Adrenal gland (tissue), 12 donors: Measurements from ENCODE around the gene ZNF215. TPM values are rescaled to one million over a fixed set of nuclear protein-coding genes. Genes with fewer than 3 reads are reported as not detected.

Experiments used
- DNase-seq, 7 donors: peaks; one replicate each; pipeline ENCODE4 v3.0.0-alpha.2; 2019 to 2020
- H3K27ac ChIP-seq, 5 donors: fragments of 200-600 bp; sonication (generic) in 4 of 5; 1 replicate in 3 of 5; 2 replicates in 2 of 5; pipeline versions ENCODE4 v1.5.1 to v1.8.0; 2016 to 2020; ENCODE audit warnings: mild to moderate bottlenecking in 1 of 5
- H3K27me3 ChIP-seq: fragments of 200-600 bp; 2 replicates; pipeline ENCODE4 v1.8.0; 2021
- H3K36me3 ChIP-seq, 2 donors: fragments of 200-600 bp; replicated peaks in 1 of 2; 1 replicate in 1 of 2; 2 replicates in 1 of 2; pipeline versions ENCODE4 v1.5.1 to v1.8.0; 2018 to 2022
- H3K4me1 ChIP-seq, 2 donors: fragments of 200-600 bp; replicated peaks in 1 of 2; 1 replicate in 1 of 2; 2 replicates in 1 of 2; pipeline versions ENCODE4 v1.5.1 to v1.8.0; 2018 to 2021
- H3K4me3 ChIP-seq, 4 donors: fragments of 200-600 bp; sonication (generic) in 3 of 4; one replicate each; pipeline ENCODE4 v1.5.1; 2016 to 2018
- H3K9me3 ChIP-seq, 3 donors: fragments of 200-600 bp; sonication (generic) in 1 of 3; replicated peaks in 1 of 3; 1 replicate in 2 of 3; 2 replicates in 1 of 3; pipeline versions ENCODE4 v1.5.1 to v1.8.0; 2016 to 2021
- POLR2A ChIP-seq, 2 donors: fragments of 450-650 bp; IDR thresholded peaks; one replicate each; pipeline ENCODE4 v1.6.1; 2017; ENCODE audit warnings: antibody characterized with exemption in 2 of 2, mild to moderate bottlenecking in 2 of 2, moderate library complexity in 1 of 2
- WGBS, 4 donors: extraction: QIAGEN DNeasy Blood & Tissue Kit in 2 of 4; methylation state at CpG; one replicate each; pipeline versions ENCODE4 v1.1.5 to v1.1.7; 2013 to 2017; 5-methylcytosine and 5-hydroxymethylcytosine counted together
- intact Hi-C, 2 donors: fragments of 100-400 bp; cut with DNase I; formaldehyde crosslinking; loops; one replicate each; pipeline versions ENCODE4 v1.14.1 to v1.15.0; 2022 to 2023
- polyA plus RNA-seq, 3 donors: library from polyadenylated mRNA; stranded (reverse); fragments of 200-250 nt in 2 of 3; fragments of 350-450 nt in 1 of 3; fragmentation: Illumina TruSeq in 1 of 3; extraction: RNeasy Lipid Tissue Mini Kit (QIAGEN cat#74804) in 1 of 3; gene quantifications; one replicate each; pipeline ENCODE4 v1.2.3, GENCODE V29; 2013 to 2014
- total RNA-seq, 9 donors: library from RNA; depleted of rRNA in 4 of 9; stranded (reverse); fragments of >200 nt in 4 of 9; fragments of 120-200 nt in 1 of 9; fragmentation: NEBNext Ultra II Directional in 1 of 9; extraction: Animal tissue kit (Norgen Biotek cat#: 25700) in 1 of 9; gene quantifications; one replicate each; pipeline versions ENCODE4 v1.1.0 to v1.2.4, GENCODE V29; 2013 to 2023
- TF ChIP-seq, protein P1 (sequence below), 6 experiments: fragments of 450-650 bp in 4 of 6; fragments of 200-600 bp in 2 of 6; sonication (generic) in 1 of 6; IDR thresholded peaks; 1 replicate in 5 of 6; 2 replicates in 1 of 6; pipeline versions ENCODE4 v1.5.1 to v1.8.0; 2016 to 2021; ENCODE audit warnings: antibody characterized with exemption in 6 of 6, mild to moderate bottlenecking in 2 of 6, moderate library complexity in 1 of 6
- donor health status: healthy with polysubstance abuse.
- donor health status: Bipolar disorder and iron deficiency.
- donor health status: DM: yes; HTN: yes; CAD: no.
- donor health status: DM: no; HTN: no; CAD: no.
- donor health status: DM: no; HTN: no; CAD: no.
- donor health status: DM: yes; HTN: yes; CAD: no.

The ZNF215 gene
- total and polyA plus RNA-seq, 12 donors: 0.34 to 2.6 (median 1.4) TPM

- no peak for DNase-seq
- intact Hi-C loops: no loop called here
- no peak overlapping the region for H3K27ac ChIP-seq
- no peaks in the 10 kb centered on the region for H3K27me3 ChIP-seq
- no peak overlapping the region for H3K4me3 ChIP-seq
- no peaks in the 10 kb centered on the region for H3K9me3 ChIP-seq
- 59 to 74% (median 66%) methylated on average over 2 of the region's 2 CpGs for WGBS, 4 donors
- no peaks in the 10 kb centered on the region for H3K36me3 ChIP-seq
- TF ChIP-seq, protein P1, sequence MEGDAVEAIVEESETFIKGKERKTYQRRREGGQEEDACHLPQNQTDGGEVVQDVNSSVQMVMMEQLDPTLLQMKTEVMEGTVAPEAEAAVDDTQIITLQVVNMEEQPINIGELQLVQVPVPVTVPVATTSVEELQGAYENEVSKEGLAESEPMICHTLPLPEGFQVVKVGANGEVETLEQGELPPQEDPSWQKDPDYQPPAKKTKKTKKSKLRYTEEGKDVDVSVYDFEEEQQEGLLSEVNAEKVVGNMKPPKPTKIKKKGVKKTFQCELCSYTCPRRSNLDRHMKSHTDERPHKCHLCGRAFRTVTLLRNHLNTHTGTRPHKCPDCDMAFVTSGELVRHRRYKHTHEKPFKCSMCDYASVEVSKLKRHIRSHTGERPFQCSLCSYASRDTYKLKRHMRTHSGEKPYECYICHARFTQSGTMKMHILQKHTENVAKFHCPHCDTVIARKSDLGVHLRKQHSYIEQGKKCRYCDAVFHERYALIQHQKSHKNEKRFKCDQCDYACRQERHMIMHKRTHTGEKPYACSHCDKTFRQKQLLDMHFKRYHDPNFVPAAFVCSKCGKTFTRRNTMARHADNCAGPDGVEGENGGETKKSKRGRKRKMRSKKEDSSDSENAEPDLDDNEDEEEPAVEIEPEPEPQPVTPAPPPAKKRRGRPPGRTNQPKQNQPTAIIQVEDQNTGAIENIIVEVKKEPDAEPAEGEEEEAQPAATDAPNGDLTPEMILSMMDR (IDR thresholded peaks at IDR 0.05): no peak
- TF ChIP-seq POLR2A (IDR thresholded peaks at IDR 0.05): no peak
- no peaks in the 10 kb centered on the region for H3K4me1 ChIP-seq
Measured at GRCh38 chr11:6979365-6979764, 53.1 kb downstream of the ZNF215 start.

DNA sequence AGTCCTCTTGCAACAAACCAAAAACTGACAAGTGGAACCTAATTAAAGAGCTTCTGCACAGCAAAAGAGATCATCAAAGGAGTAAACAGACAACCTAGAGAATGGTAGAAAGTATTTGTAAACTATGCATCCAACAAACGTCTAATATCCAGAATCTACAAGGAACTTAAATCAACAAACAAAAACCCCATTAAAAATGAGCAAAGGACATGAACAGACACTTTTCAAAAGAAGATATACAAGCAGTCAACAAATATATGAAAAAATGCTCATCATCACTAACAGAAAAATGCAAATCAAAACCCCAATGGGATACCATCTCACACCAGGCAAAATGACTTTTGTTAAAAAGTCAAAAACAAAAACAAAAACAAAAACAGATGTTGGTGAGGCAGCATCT, 60.3 kb downstream of the ZNF215 start:
- H3K36me3 ChIP-seq: no peaks in the 10 kb centered on the region
- H3K27ac ChIP-seq: no peak overlapping the region
- intact Hi-C loops: no loop called here
- no peaks in the 10 kb centered on the region for H3K27me3 ChIP-seq
- no peak overlapping the region for H3K4me3 ChIP-seq
- no peaks in the 10 kb centered on the region for H3K9me3 ChIP-seq
- WGBS, 4 donors: 45 to 74% (median 60%) methylated on average over 1 of the region's 1 CpG
- H3K4me1 ChIP-seq: no peaks in the 10 kb centered on the region
- TF ChIP-seq, protein P1 (IDR thresholded peaks at IDR 0.05): no peak
- no peak for TF ChIP-seq POLR2A (IDR thresholded peaks at IDR 0.05)
- DNase-seq: no peak

- Histone ChIP-seq H3K27ac (no peak overlapping the region), H3K4me3 (no peak overlapping the region), H3K4me1 (no peaks in the 10 kb centered on the region), H3K27me3 (no peaks in the 10 kb centered on the region), H3K36me3 (no peaks in the 10 kb centered on the region), H3K9me3 (no peaks in the 10 kb centered on the region)
- no peak for TF ChIP-seq POLR2A (IDR thresholded peaks at IDR 0.05)
- TF ChIP-seq, protein P1 (IDR thresholded peaks at IDR 0.05): no peak
- intact Hi-C loops: no loop called here
- DNase-seq: no peak
Measured at GRCh38 chr11:6988506-6988905, 62.3 kb downstream of the ZNF215 start.

- WGBS, 4 donors: 59 to 82% (median 71%) methylated on average over 5 to 6 of the region's 6 CpGs
- Histone ChIP-seq H3K27ac (no peak overlapping the region), H3K9me3 (no peaks in the 10 kb centered on the region), H3K36me3 (no peaks in the 10 kb centered on the region), H3K27me3 (no peaks in the 10 kb centered on the region), H3K4me3 (no peak overlapping the region), H3K4me1 (no peaks in the 10 kb centered on the region)
- DNase-seq: no peak
- intact Hi-C loops: no loop called here
- TF ChIP-seq, protein P1 (IDR thresholded peaks at IDR 0.05): no peak
- TF ChIP-seq POLR2A (IDR thresholded peaks at IDR 0.05): no peak
Measured at GRCh38 chr11:6991227-6991626, 65.0 kb downstream of the ZNF215 start.
